ENCODE data around the gene IP6K3.

The IP6K3 gene

DNA sequence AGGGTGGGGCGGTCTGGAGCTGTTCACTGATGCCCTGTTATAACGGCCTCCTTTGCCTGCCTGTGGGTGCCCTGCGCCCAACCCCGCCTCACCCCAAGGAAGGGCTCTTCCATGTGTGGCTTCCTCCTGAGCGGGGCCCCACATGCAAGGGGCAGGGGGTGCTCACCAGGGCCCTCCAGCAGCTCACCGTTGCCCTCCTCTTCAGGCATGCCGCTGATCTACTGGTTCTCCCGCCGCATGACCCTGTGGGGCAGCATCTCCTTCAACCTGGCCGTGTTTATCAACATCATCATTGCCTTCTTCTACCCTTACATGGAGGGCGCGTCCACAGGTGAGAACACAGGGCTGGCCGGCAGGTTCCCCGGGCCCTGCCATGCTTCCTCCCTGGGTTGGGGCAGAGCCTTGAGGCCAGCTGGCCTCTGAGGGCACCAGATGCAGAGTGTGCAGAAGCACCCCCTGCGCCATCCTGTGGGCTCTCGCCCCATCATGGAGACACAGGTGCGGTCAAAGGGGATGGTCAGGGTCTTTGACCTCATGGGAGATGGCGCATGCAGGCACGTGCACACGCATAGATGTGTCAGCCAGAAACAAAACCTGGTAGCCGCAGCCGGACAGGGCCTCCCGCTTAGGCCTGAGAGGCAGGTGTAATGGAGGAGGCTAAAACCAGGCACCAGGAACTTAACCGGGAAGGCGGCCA, 58.1 kb downstream of the IP6K3 start:
- DNase-seq (ENCODE audit: low spot score): no peak

DNA sequence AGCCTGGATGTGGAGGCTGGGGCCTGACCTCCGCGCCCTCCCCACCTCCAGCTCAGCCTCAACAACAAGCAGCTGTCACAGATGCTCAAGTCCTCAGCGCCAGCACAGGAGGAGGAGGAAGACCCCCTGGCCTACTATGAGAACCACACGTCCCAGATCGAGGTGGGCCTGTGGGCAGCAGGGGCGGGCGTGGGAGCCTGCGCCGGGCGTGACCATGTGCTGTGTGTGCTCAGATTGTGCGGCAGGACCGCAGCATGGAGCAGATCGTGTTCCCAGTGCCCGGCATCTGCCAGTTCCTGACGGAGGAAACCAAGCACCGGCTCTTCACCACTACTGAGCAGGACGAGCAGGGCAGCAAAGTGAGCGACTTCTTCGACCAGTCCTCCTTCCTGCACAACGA, 58.7 kb downstream of the IP6K3 start:
- no peak for DNase-seq (ENCODE audit: low spot score)

DNA sequence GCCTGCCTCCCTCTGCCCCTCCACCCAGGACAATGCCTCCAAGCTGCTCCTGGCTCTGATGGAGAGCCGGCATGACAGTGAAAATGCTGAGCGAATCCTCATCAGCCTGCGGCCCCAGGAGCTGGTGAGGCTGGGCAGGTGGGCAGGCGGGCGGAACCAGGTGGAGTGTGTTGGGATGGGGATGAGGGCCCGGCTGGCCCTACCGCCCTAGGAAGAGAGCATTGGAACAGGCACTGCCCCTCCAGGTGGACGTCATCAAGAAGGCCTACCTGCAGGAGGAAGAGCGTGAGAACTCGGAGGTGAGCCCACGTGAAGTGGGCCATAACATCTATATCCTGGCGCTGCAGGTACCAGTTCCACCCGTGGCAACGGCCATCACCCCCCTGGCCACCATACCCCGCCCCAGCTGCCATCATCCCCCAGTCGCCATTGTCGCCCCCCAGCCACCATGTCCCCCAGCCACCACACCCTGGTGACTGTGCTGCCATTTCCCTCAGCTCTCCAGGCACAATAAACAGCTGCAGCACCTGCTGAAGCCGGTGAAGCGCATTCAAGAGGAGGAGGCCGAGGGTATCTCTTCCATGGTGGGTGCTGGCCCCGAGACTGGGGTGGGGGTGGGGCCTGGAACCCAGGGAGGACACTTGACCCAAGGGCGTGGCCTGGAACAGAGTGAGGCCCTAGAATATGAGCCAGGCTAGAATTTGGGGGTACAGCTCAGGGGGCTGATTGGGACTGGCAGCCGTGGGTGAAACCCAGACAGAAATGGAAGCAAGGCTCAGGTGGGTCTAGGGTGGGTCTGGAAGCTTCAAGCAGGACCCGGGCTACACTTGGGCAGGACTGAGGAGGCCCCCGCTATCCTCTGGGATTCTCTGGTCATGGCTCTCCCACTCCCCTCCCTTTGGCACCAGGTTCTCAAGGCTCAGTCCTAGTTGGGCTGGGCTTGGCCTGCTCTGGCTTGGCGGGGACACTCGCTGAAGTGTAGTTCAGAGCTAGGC, 59.4 kb downstream of the IP6K3 start:
- no peak for DNase-seq (ENCODE audit: low spot score)

DNA sequence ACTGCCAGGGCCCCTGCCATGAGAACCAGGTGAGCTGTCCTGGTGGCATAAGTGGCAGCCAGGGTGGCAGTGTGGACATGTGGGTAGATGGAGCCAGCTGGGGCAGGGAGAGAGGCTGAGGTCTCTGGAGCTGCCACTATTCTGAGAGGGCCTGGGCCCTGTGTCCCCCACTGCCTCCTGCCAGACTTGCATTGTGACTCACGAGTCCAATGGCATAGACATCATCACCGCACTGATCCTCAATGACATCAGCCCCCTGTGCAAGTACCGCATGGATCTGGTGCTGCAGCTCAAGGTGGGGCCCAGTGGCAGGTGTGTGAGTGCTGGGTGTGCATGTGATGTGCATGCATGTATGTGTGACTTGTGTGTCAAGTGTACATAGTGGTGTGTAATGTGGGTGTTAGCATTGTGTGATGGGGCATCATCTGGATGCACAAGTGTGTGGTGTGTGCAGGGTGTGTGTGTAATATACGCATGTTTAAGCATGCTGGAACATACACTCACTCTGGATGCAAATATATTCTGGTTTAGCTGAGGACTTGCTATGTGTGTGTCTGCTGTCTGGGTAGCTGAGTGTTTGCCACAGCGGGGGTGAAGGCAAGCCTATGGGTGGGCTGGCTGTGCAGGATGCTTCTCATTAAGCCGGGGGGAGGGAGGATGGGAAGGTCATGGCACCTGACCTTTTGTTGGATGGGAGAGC, 60.3 kb downstream of the IP6K3 start:
- DNase-seq (ENCODE audit: low spot score): no peak

DNA sequence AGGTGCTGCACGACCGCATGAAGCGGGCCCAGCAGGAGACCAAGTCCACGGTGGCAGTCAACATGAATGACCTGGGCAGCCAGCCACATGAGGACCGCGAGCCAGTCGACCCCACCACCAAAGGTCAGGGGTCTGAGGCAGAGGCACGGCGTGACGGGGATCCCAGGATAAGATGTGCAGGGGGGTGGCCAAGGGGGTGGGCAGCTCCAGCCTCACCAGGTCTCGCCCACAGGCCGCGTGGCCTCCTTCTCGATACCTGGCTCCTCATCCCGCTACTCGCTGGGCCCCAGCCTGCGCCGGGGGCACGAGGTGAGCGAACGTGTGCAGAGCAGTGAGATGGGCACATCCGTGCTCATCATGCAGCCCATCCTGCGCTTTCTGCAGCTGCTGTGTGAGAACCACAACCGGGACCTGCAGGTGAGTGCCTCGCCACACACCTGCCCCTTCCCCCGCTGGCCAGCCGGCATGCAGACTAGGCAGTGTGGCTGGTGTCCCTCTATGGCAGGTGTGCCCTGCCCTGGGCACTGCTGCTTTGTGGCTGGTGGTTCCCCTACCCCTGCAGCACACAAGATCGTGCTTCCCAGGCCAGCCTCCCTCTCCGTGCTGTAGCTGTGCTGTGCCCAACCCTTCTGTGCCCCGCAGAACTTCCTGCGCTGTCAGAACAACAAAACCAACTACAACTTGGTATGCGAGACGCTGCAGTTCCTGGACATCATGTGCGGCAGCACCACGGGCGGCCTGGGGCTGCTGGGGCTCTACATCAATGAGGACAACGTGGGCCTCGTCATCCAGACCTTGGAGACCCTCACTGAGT, 61.1 kb downstream of the IP6K3 start:
- DNase-seq (ENCODE audit: low spot score): no peak

DNA sequence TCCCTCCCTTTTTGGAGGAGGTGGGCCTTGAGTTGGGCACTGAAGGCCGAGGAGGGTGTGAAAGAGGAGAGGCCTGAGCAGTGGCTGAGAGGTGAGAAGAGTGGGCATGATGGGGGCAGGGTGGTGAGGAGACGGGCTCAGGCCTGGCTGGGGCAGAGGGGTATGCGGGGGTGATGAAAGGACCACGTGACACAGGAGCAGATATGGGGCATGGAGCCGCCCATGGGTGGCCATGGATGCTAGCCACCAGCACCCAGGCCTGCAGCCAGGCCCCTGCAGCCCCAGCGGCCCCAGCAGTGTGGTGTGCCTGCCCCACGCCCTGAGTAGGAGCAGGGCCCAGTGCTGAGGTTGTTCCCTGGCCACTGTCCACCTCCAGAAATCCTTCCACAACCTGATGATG, 61.7 kb downstream of the IP6K3 start:
- DNase-seq (ENCODE audit: low spot score): no peak

DNA sequence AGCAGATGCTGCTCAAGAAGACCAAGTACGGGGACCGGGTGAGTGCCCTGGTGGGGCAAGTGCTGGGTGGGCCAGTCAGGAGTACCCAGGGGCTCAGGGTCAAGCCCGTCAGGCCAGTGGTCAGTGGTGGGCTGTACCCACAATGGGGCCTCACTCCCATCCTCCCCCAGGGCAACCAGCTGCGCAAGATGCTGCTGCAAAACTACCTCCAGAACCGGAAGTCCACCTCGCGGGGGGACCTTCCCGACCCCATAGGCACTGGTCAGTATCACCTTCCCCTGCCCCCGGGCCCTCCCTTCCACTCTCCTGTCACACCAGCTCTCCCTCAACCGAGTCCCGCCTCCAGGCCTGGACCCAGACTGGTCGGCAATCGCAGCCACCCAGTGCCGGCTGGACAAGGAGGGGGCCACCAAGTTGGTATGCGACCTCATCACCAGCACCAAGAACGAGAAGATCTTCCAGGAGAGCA, 62.2 kb downstream of the IP6K3 start:
- no peak for DNase-seq (ENCODE audit: low spot score)

DNA sequence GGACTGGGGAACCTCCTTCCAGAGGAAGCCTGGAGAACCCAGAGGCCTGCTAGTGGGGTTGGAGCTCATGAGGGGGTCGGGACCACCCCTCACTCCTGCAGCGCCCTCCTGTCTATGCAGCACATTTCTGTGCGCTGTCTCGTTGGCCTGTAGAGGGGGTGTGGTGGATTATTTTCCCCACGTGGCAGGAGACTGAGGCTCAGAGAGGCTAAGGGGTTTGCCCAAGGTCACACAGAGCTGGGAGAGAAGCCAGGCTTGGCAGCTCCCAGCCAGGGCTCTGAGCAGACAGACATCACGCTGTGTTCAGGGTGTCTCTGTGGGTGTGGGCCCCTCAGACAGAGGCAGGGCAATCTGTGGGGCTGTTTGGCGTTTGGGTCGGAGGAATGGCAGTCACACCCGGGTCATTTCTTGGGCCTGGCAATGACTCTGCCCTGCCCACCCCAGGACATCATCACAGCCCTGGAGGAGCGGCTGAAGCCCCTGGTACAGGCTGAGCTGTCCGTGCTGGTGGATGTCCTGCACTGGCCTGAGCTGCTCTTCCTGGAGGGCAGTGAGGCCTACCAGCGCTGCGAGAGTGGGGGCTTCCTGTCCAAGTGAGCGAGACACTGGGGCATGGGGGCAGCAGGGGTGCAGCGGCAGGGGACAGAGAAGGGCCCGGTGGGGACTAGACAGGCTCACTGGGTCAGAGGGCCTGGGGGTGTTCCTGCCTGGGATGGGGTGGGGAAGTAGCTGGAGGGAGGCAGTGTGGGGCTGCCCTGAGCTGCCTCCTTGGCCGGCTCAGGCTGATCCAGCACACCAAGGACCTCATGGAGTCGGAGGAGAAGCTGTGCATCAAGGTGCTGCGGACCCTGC, 62.9 kb downstream of the IP6K3 start:
- no peak for DNase-seq (ENCODE audit: low spot score)

DNA sequence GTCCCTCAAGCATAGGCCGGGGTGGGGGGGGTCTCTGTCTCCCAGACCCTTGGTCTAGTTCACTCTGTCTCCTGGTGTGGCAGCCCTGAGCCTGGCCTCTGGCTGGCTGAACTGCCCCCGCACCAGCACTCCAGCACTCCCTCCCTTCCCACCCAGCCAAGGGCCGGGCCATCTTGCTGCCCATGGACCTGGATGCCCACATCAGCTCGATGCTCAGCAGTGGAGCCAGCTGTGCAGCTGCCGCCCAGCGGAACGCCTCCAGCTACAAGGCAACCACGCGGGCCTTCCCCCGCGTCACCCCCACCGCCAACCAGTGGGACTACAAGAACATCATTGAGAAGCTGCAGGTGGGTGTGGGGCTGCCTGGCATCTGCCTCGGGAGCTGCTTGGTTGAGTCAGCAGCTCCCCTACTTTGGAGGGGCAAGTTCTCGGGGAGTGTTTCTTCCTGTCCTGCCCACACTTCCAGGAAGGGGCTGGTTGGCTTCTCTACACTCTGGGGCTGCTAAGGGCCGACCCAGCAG, 63.6 kb downstream of the IP6K3 start:
- DNase-seq (ENCODE audit: low spot score): no peak

DNA sequence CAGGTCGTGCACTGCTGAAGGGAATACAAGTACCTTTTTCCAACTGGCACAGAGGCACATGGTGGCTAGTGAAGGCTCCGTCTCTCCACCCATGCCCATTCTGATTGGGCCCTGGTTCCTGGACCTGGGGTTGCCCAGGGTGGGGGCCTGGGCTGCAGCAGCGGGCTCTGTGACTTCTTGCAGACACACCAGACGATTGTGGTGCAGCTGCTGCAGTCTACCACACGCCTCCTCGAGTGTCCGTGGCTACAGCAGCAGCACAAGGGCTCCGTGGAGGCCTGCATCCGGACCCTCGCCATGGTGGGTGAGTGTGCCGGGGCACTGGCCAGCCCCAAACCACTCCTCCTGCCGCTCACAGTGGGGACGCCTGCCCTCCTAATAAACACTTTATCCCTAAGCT, 64.4 kb downstream of the IP6K3 start:
- DNase-seq (ENCODE audit: low spot score): no peak

DNA sequence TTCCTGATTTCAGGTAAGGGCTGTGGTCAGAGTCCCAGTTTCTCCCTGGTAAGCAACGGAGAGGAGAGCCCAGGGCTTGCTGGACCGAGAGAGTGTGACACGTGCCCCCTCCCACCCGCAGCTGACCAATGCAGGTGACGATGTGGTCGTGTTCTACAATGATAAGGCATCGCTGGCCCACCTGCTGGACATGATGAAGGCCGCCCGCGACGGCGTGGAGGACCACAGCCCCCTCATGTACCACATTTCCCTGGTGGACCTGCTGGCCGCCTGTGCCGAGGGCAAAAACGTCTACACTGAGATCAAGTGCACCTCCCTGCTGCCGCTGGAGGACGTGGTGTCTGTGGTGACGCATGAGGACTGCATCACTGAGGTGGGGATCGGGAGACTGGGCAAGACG, 66.9 kb downstream of the IP6K3 start:
- DNase-seq (ENCODE audit: low spot score): no peak

DNA sequence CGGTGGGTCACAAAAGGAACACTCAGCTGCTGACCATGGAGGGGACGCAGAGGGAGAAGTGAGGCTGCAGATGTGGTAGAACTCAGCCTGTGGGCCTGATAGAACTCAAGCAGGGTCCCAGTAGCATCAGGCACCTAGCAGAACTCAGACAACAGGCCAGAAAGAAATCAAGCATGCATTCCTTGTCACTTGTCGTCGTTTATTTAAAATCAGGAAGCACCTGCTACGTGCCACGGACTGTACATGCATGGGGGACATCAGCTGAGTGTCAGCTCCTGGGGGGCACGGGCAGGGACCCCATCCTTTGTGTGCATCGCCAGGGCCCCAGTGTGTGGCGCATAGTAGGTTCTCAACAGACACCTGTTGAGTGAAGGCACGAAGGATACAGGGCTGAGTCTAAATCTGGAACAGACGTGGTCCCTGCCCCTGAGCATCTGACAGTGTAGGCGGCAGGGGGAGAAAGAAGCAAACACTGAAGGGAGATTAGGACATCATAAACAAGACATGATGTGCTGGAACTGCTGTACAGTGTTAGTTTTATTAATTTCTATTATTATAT, 67.7 kb downstream of the IP6K3 start:
- no peak for DNase-seq (ENCODE audit: low spot score)

DNA sequence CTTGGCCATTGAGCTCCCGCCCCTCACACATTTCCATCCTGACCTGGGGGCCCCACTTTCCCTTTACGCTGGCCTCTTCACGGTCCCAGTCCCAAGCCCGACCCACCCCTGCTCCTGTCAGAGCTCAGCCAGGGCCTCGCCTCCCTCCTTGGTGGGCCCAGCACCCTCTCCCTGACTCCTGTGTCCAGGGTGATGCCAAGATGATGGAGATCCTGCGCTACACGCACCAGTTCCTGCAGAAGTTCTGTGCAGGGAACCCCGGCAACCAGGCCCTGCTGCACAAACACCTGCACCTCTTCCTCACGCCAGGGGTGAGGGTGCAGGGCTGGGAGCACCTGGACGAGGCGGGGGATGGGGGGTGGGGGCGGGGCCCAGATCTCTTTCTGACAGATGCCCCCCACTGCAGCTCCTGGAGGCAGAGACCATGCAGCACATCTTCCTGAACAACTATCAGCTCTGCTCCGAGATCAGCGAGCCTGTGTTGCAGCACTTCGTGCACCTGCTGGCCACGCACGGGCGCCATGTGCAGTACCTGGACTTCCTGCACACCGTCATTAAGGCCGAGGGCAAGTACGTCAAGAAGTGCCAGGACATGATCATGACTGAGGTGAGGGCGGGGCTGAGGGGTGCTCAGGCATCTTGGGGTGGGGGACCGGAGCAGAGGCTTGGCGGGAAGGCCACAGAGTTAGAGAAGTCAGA, 68.3 kb downstream of the IP6K3 start:
- no peak for DNase-seq (ENCODE audit: low spot score)

DNA sequence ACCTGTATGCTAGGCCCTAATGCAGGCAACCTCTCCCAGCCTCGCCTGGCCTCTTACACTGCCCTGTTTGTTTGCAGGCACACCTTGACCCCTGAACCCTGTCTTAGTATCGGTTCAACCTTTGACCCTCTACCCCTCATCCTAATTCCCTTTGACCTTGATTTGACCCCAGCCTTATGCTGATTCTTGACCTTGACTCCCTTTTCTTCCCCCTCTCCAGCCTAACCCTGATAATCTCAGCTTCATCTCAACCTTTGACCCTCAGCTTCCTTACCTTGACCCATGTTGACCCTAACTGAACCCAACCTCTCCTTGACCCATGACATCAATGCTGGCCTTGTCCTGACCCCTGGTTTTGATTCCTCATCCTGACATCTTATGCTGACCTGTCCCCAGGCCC, 69.0 kb downstream of the IP6K3 start:
- no peak for DNase-seq (ENCODE audit: low spot score)

DNA sequence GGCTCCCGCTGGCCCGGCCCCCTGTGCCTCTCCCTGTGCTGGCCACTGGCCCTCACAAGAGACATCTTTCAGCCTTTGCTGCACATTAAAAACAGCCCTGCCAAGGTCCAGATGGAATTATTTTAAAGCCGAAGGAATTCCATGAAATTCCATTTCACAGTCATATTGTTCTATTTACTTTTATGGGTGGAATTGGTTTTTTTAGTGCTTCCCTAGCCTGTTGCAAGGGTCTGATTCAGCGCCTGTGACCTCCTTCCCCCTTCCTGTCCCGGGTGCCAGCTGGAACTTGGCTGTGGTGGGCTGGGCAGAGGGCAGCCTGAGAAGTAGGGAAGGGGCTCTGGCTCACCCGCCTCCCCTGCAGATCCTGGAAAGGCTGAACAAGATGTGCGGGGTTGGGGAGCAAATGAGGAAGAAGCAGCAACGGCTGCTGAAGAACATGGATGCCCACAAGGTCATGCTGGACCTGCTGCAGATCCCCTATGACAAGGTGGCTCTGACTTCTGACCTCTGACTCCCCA, 69.5 kb downstream of the IP6K3 start:
- no peak for DNase-seq (ENCODE audit: low spot score)

DNA sequence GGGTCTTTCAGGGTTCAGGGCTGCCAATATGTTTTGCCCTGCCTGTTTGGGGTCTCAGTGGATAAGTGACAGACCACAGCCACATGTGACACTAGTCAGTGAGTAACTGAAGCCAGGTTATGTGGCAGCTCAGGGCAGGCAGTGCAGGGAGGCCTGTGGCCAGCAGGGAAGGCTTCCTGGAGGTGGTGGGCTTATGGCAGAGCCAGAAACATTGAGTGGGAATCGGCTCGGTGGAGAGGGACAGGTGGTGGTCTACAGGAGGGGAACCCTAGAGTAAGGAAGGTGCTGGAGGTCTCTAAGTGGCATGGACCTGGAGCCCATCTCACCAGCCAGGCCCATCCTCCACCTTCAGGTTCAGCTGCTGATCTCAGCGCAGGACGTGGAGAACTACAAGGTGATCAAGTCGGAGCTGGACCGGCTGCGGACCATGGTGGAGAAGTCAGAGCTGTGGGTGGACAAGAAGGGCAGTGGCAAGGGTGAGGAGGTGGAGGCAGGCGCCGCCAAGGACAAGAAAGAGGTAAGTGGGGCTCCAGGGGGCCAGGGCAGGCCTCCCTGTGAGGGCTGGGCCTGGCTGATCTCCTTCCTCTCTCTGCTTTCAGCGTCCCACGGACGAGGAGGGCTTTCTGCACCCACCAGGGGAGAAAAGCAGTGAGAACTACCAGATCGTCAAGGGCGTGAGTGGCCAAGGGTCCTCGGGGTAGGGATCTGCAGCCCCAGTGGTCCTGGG, 70.1 kb downstream of the IP6K3 start:
- no peak for DNase-seq (ENCODE audit: low spot score)

DNA sequence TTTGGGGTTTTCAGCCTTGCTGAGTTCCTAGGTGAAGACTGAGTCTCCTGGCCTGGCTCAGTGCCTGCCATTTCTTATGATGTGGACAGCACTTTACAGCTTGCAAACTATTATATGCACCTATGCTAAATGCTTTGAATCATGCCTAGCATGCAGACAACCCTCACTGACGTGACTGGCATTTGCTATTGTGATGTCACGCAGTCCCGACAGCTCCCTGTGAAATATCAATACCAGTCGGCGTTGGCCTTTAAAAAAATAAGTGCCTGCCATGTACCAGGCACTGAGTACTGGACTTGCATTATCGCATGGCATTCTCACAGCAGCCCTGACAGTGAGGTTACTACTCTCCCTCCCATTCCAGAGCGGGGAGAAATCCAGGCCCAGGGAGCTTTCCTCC, 70.7 kb downstream of the IP6K3 start:
- DNase-seq (ENCODE audit: low spot score): no peak

DNA sequence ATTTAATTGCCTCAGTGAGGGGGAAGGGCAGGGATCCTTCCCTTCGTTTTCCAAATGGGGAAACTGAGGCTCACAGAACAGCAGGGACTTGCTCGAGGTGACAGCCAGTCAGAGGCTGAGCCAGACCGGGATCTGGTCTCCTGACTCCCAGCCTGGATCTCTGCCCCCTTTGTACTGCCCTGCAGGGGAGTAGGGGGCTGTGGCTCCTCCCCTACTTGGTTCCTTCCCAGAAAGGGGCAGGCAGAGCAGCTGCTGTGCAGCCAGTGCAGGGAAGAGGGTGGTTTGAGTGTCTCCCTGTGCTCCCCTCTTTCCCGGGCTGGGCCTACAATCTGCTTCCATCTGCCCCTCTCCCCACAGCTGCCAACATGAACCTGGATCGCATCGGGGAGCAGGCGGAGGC, 72.9 kb downstream of the IP6K3 start:
- no peak for DNase-seq (ENCODE audit: low spot score)

DNA sequence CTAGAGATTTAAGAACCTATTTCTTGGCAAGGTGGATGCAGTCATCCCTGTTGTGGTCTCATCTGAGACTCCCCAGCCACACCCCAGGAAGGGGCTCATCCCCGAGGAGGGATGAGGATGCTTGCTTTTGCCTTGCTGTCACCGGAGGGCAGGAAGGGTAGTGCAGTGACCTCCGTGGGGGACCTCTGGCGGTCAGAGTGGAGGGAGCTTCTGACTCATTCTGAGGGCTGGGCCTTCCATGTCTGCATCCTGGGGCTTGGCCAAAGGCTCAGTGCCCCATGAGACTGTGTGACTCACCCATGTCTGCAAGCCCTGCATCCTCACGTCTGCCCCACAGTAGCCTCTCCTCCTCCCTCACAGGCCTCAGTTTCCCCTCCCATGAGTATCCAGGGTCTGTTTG, 73.9 kb downstream of the IP6K3 start:
- no peak for DNase-seq (ENCODE audit: low spot score)

All from hematopoietic multipotent progenitor cell treated with erythropoietin and hydrocortisone succinate and interleukin-3 and kit ligand, for 17 days (in vitro differentiated cells).